T-helper 2 cell (primary cell): ENCODE results near the gene ATP2A2.
"Not testable (repeated sequence)": the region's sequence is repeated elsewhere in the genome, so short reads cannot be mapped to it uniquely, and the experiment has no call there.

ENCODE experiments used
- DNase-seq, 5 experiments: peaks; one replicate each; pipeline versions ENCODE4 v3.0.0 to v3.0.0-alpha.2; 2012 to 2022

Gene ATP2A2

GRCh38 chr12:110343736-110344555 is 62.9 kb downstream of the ATP2A2 start:
- no peak for DNase-seq

GRCh38 chr12:110344657-110345056 is 63.6 kb downstream of the ATP2A2 start:
- DNase-seq = no peak

GRCh38 chr12:110345176-110345661 is 64.2 kb downstream of the ATP2A2 start:
- no peak for DNase-seq

GRCh38 chr12:110345963-110346362 is 64.9 kb downstream of the ATP2A2 start:
- DNase-seq = no peak

- no peak for DNase-seq
Measured at GRCh38 chr12:110347767-110348166, 66.7 kb downstream of the ATP2A2 start.

- no peak for DNase-seq
Measured at GRCh38 chr12:110348431-110349059, 67.5 kb downstream of the ATP2A2 start.

GRCh38 chr12:110349096-110349495 is 68.0 kb downstream of the ATP2A2 start:
- no peak for DNase-seq

DNA sequence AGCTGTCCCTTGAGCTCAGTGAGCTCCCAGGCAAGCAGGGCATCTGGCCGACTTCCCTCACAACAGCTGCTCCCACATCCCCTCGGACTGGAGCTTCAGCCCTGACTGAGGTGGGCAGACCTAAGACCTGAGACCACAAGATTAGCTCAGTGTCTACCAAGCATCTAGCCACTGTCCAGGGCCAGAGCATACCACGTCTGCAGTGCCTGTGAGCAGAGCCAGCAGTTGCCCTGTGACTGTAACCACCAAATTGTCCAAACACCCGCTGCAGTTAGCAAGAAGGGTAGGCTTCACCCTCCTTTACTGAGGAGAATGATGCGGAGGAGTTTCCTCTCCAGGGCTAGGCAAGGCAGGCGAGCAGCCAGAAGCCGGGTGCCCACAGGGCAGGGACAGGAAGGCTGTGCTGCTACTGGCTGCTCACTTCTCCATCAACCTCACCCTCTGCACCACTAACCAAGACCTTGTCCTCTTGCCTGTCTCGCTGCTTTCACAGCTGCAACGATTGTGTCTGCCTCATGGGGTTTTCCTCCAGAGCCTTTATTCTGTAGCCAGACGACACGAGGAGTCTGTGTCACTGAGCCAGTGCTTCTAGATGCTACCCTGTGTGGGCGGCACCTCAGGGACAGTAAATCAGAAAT is 68.6 kb downstream of the ATP2A2 start:
- peak in 3 of 5 experiments; percentile 14 to 89 (median 18) for DNase-seq

GRCh38 chr12:110351119-110351518 is 70.1 kb downstream of the ATP2A2 start:
- no peak for DNase-seq

GRCh38 chr12:110352401-110352800 is 71.4 kb downstream of the ATP2A2 start:
- DNase-seq = no peak

GRCh38 chr12:110353211-110353965 is 72.3 kb downstream of the ATP2A2 start:
- DNase-seq = no peak

DNA sequence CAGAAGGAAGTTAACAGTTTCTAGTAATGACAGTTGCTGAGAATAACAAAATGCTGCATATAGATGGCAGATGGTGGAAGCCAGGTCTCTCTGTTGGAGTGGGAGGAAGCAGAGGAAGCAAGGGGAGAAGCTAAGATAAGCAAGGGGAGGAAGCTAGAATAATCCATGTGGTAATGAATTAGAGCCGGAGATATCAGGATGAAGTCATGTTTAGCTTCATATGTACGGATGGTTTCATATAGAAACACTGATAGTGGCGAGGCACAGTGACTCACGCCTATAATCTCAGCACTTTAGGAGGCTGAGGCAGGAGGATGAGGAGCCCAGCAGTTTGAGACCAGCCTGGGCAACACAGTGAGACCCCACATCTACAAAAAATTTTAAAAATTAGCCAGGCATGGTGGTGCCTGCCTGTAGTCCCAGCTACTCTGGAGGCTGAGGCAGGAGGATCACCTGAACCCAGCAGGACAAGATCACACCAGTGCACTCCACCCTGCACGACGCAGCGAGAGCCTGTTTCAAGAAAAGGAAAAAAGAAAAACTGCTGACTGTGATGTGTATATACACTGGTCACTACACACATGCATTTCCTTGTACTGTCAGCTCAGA is 73.2 kb downstream of the ATP2A2 start:
- no peak for DNase-seq

DNA sequence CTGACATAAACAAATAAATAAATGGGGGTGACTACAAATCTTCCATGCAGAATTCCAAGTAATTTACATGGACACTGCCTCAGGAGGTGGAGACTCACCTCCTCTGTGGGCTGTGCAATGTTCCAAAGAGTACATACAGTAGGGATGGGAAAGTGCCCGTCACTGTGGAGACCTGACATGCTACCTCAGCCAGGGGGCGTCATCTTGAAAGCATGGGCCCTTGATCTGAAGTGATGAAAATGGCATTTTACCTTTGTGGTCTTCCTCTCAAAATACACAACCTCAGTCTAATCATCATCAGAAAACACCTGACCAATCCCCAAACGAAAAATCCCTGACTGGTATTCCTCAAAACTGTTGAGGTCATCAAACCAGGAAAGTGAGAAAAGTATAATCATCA is 74.0 kb downstream of the ATP2A2 start:
- peak in 1 of 5 experiments; percentile 64 for DNase-seq

GRCh38 chr12:110358384-110359097 is 77.5 kb downstream of the ATP2A2 start:
- DNase-seq = not testable (repeated sequence)

DNA sequence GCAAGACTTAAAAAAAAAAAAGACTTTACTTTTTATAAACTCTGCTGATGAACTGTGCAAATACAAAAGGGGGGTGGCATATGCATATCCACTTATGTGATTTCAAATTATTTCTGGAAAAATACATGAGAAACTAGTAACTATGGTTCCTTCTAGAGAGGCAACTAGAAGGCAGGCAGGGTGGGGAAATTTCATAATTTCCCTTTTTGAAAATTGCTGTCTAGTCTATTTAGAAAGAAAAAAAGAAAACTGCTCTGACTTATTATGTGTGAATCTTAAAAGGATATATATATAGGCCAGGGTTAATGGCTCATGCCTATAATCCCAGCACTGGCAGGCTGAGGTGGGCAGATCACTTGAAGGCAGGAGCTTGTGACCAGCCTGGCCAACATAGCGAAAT is 80.2 kb downstream of the ATP2A2 start:
- DNase-seq = no peak

GRCh38 chr12:110365489-110366320 is 84.7 kb downstream of the ATP2A2 start:
- no peak for DNase-seq

GRCh38 chr12:110366321-110367142 is 85.5 kb downstream of the ATP2A2 start:
- DNase-seq = no peak

DNA sequence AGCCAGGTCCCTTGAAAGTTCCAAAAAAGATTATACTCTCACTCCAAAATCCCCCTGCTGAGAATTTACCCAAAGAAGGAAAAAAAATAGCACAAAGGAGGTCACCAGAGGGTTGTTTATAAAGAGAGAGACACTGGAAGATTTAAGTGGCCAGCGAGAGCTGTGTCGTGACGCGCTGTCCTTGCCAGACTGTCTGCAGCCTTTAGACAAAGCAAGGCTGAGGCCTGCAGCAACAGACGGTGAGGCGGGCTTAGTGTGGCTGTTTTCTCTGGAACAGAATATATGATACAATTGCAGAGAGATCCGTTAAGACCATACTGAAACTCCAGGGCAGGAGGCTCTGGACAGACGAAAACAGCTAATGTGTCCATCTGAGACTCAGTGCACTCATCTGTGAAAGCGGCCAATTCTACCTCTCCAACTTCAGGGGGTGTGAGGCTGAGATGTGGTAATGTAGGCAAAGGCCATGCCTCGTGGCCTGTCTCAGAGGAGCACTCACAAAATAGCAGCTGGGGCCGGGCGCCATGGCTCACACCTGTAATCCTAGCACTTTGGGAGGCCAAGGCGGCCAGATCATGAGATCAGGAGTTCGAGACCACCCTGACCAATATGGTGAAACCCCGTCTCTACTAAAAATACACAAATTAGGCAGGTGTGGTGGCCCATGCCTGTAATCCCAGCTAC is 86.3 kb downstream of the ATP2A2 start:
- no peak for DNase-seq

DNA sequence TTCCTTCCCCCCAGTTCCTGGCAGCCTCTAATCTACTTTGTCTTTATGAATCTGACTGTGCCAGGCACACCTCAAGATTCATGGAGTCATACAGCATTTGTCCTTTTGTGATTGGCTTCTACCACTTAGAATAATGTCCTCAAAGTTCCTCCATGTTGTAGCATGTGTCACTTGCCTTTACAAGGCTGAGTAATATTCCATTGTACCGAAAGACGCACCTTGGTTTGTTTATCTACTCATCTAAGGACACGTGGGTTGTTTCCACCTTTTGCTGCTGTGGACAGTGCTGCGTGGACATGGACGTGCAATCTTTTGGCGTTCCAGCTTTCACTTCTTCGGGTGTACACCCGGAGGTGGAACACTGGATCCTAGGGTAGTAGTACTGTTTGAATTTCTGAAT is 88.9 kb downstream of the ATP2A2 start:
- DNase-seq = no peak
